ENCODE results near the gene SGPP1.
"Not testable (repeated sequence)": the region's sequence is repeated elsewhere in the genome, so short reads cannot be mapped to it uniquely, and the experiment has no call there.

Gene SGPP1, protein sequence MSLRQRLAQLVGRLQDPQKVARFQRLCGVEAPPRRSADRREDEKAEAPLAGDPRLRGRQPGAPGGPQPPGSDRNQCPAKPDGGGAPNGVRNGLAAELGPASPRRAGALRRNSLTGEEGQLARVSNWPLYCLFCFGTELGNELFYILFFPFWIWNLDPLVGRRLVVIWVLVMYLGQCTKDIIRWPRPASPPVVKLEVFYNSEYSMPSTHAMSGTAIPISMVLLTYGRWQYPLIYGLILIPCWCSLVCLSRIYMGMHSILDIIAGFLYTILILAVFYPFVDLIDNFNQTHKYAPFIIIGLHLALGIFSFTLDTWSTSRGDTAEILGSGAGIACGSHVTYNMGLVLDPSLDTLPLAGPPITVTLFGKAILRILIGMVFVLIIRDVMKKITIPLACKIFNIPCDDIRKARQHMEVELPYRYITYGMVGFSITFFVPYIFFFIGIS

GRCh38 chr14:63727736-63728728 is at the start of gene SGPP1:
SGPP1 (minus strand) TSS chr14:63728065; CDS start chr14:63727944, 121 bp downstream.
- DNase-seq (ENCODE audit: low spot score), result peak; percentile 57

GRCh38 chr14:63777024-63777423 is 49.2 kb upstream of the SGPP1 start:
- peak; percentile 74 for DNase-seq (ENCODE audit: low spot score)

DNA sequence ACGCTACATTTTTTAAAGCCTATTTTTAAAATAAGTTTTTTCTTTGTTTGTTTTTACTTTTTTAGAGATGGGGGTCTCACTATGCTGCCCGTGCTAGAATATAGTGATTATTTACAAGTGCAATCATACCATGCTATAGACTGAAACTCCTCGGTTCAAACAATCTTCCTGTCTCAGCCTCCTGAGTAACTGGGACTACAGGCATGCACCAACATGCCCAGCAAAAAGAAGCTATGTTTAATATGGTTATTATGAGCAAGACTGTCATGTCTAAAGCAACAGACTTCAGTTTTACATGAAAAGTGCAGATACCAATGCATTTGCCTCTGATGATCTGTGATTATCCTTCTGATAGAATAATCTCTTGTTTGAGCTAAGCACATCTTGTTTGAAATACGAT is 45.6 kb upstream of the SGPP1 start:
- DNase-seq (ENCODE audit: low spot score), result no peak

GRCh38 chr14:63770187-63770807 is 42.4 kb upstream of the SGPP1 start:
- peak; percentile 25 for DNase-seq (ENCODE audit: low spot score)

GRCh38 chr14:63766611-63767010 is 38.7 kb upstream of the SGPP1 start:
- DNase-seq (ENCODE audit: low spot score), result no peak

DNA sequence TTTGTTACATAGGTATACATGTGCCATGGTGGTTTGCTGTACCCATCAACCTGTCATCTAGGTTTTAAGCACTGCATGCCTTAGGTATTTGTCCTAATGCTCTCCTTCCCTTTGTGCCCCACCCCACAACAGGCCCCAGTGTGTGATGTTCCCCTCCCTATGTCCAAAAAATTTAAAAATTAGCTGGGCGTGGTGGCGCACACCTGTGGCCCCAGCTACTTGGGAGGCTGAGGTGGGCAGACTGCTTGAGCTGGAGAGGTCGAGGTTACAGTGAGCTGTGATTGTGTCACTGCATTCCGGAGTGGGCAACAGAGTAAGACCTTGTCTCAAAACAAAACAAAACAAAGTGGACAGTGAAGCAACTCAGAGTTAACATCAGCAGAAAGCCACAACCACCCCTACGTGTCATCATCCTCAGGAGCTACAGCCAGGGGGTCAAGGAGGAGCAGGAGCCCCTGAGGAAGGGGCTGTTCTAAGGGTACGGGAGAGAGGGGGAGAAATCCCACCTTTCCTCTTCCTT is 36.8 kb upstream of the SGPP1 start:
- DNase-seq (ENCODE audit: low spot score), result no peak

DNA sequence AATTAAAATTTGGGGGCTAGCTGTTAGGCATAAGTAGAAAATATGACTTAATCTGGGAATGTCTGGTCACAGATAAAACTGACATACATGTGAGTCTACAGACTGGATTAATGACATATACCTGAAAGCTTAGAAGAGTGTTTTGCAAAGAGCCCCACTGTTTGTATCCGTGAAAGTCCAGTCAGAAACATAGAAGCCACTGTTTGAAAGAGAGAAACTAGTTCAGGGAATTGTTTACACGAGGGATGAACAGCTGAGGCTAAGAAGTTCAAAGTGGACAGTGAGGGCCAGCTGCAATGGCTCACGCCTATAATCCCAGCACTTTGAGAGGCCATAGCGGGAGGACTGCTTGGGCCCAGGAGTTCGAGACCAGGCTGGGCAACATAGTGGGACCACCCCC is 36.2 kb upstream of the SGPP1 start:
- no peak for DNase-seq (ENCODE audit: low spot score)

DNA sequence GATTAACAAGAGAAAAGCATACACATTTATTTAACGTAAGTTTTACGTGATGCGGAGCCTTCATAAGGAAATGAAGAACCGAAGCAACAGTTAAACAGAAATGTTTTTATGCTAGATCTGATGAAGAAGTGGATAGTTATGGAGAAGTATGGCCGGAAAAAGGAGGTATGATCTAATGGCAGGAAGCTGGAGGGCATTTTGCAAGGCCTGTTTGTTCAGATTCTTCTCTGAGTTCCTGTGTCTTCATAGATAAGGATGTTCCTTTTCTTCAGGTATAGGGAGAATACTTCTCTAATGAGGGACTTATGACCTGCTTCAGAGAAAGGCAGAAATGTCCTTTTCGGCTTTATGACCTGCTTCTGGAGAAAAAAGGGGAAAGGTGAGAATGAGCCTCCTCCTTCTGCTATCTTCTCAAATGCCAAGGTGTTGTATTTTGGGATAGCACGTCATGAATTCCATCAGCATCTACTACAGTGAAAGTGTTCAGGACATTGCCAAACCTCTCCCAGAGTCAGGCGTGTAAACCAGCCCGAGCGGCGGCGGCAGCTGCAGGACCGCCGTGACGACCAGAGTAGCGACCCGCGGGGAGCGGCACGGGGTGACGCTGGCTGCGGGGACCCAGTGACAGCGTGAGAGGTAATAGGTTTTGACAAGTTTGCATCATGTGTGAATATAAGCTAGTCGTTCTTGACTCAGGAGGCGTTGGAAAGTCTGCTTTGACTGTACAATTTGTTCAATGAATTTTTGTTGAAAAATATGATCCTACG is 33.7 kb upstream of the SGPP1 start:
- no peak for DNase-seq (ENCODE audit: low spot score)

GRCh38 chr14:63760014-63760413 is 32.1 kb upstream of the SGPP1 start:
- DNase-seq (ENCODE audit: low spot score), result no peak

- no peak for DNase-seq (ENCODE audit: low spot score)
These were observed 31.6 kb upstream of the SGPP1 start for GRCh38 chr14:63759456-63759855.

DNA sequence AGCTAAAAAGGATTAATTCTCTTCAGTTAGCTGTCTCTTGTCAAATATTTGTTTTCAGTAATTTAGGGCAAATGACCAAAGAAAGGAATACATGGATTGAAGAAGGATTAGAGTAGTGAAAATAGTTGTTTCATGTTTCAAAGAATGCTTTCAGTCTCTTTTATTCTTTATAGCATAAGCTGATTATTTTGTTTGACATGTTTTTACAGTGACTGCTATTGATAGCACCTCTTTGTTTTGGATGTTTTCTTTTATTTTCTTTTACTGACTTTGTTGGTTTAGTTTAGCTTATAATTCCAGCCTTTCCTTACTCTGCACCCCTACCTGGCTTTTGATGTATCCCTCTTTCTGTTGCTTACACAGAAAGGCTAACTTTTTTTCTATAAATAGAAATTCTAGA is 29.3 kb upstream of the SGPP1 start:
- no peak for DNase-seq (ENCODE audit: low spot score)

GRCh38 chr14:63752449-63753169 is 24.7 kb upstream of the SGPP1 start:
- DNase-seq (ENCODE audit: low spot score), result no peak

DNA sequence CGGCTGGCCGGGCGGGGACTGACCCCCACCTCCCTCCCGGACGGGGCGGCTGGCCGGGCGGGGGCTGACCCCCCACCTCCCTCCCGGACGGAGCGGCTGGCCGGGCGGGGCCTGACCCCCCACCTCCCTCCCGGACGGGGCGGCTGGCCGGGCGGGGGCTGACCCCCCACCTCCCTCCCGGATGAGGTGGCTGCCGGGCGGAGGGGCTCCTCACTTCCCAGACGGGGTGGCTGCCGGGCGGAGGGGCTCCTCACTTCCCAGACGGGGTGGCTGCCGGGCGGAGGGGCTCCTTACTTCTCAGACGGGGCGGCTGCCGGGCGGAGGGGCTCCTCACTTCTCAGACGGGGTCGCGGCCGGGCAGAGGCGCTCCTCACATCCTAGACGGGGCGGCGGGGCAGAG is 23.2 kb upstream of the SGPP1 start:
- DNase-seq (ENCODE audit: low spot score), result not testable (repeated sequence)

DNA sequence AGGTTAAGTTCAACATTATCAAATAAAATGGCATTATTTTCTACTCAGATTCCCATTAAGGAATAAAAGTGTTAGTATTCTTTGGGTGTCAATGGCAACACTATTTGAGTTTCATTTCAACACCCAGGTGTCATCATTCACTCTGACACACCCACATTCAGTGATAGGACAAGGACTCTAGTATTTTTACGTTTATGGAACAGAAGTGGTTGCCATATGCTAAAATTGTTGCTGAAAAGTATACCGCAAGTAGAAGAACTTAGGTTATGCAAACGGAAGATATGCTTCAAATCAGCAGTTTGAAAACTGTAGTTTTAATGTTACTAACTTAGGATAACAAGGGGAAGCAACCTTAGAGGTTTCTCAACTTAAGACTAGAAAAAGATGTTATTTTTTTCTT is 20.0 kb upstream of the SGPP1 start:
- DNase-seq (ENCODE audit: low spot score), result no peak

GRCh38 chr14:63745858-63746425 is 18.1 kb upstream of the SGPP1 start:
- no peak for DNase-seq (ENCODE audit: low spot score)

- DNase-seq (ENCODE audit: low spot score), result no peak
These were observed 17.4 kb upstream of the SGPP1 start for GRCh38 chr14:63745272-63745671.

DNA sequence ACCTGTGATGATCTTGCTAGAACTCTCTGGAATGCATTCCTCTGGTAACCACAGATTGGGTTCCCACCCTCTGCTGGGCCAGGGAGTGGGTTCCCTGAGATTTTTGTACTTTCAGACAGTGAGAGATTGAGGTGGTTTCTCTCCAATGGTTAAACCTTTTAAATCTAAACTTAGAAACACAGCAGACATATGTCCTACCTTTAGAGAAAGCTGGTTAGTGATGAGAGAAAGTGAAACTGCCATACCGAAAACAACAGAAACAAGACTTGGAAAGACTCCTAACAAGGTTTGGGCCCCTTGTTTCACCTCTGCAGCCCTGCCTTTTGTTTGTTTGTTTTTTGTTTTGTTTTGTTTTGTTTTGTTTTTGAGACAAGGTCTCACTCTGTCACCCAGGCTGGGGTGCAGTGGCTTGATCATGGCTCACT is 9.7 kb upstream of the SGPP1 start:
- no peak for DNase-seq (ENCODE audit: low spot score)

- no peak for DNase-seq (ENCODE audit: low spot score)
These were observed 7.9 kb upstream of the SGPP1 start for GRCh38 chr14:63735720-63736119.

- no peak for DNase-seq (ENCODE audit: low spot score)
These were observed 2.8 kb upstream of the SGPP1 start for GRCh38 chr14:63730659-63731058.

DNA sequence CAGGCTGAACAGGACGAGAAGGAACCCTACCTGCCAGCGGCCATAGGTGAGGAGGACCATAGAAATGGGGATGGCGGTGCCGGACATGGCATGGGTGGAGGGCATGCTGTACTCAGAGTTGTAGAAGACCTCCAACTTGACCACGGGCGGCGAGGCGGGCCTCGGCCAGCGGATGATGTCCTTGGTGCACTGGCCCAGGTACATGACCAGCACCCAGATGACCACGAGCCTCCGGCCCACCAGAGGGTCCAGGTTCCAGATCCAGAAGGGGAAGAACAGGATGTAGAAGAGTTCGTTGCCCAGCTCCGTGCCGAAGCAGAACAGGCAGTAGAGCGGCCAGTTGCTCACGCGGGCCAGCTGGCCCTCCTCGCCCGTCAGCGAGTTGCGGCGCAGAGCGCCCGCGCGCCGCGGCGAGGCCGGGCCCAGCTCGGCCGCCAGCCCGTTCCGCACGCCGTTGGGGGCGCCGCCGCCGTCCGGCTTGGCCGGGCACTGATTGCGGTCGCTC is 582 bp downstream of the SGPP1 start:
- DNase-seq (ENCODE audit: low spot score), result no peak

All from COLO829 (cell line).